Cerebellar nuclear complex (tissue), 1 donor: ENCODE results near the gene PPFIBP2.

Experiments used
- DNase-seq, 2 experiments: peaks; one replicate each; lab custom pipeline; 2025; lab: John Stamatoyannopoulos, UW

The PPFIBP2 gene

DNA sequence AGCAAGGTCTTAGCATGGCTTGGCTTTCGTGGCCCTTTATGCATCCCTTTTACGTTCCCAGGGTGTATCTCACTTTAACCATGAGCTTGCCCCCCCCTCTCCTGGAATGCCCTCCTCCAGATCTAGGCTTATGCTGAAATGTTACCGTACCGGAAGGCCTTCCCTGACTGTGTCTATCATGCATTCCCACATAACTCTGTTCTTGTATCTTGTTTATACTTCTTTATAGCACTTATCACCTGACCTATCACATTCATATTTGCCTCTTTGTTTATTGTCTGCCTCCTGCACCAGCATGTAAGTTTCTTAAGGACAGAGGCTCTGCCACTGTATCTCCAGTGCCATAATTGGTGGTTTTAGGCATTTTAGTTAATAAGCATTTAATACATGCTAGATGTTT lies 38.9 kb downstream of the PPFIBP2 start:
- no peak for DNase-seq

- no peak for DNase-seq
Observed at GRCh38 chr11:7555052-7555699, 41.4 kb downstream of the PPFIBP2 start.

GRCh38 chr11:7558046-7558445 lies 44.2 kb downstream of the PPFIBP2 start:
- no peak for DNase-seq

GRCh38 chr11:7559398-7560283 lies 45.8 kb downstream of the PPFIBP2 start:
- DNase-seq = no peak

DNA sequence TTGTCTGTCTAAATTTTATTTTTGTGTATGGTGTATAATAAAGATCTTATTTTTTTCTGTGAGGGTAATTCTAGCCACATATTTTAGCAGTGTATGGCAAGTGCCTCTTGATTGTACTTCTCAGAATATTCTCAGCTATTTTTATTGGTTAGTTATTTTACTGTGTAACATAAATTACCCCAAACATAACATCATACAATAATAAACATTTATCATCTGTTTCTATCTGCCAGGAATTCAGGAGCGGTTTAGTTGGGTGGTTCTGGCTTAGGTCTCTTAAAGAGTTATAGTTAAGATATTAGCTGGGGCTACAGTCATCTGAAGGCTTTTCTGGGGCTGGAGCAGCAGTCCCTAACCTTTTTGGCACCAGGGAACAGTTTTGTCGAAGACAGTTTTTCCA lies 47.8 kb downstream of the PPFIBP2 start:
- DNase-seq = no peak

GRCh38 chr11:7563281-7563680 lies 49.5 kb downstream of the PPFIBP2 start:
- no peak for DNase-seq

DNA sequence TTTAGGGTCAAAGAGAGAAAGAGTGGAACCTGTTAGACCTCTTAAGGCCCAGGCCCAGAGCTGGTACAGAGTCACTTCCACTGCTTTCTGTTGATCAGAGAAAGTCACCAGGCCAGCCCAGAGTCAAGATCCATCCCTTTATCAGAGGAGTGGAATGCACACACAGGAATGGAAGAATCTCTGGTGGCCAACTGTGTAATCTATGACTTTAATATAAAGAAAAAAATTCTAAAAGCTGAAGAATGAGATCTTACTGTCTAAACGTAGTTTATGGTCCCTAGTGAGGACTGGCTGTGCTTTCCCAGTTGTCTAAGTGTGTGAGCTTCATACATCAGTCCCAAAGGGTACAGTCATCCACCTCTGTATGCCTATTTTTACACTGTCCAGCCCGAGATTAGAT lies 51.0 kb downstream of the PPFIBP2 start:
- no peak for DNase-seq

DNA sequence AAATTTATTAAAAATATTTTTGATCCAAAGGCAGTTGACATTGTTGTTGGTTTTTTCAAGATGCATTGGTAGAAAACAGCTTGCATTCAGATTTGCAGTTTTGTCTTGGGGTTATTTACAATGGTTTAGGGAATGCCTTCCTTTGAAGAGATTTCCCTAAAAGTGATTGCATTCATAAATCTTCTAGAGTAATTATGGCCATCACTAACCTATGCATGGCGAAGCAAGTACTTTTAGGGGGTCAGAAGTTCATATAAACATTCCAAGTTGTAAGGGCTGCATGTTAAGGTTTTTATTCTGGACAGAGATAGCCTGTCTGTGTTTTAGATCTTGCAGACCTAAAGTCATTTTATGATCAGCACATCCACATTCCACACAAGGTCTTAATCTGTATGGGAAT lies 53.5 kb downstream of the PPFIBP2 start:
- DNase-seq = no peak

DNA sequence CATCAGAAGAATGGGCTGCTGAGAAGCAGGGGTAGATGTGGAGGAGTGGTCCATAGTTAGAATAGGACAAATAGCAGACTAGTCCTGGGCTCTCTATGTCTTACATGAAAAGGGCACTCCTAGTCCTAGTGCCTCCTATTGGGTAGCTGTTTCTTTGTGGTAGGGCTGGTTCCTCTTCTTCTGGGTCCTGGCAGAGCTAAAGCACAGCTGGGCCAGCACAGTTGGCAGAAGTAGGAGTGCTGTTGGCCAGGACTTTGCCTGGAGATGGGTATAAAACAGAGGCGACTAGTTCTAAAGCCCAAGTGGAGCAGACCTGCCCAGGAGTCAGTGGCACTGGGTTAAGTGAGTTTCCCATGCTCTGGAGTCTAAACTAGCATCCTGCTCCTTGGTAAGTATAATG lies 55.2 kb downstream of the PPFIBP2 start:
- no peak for DNase-seq

- no peak for DNase-seq
Observed at GRCh38 chr11:7570241-7570640, 56.4 kb downstream of the PPFIBP2 start.

DNA sequence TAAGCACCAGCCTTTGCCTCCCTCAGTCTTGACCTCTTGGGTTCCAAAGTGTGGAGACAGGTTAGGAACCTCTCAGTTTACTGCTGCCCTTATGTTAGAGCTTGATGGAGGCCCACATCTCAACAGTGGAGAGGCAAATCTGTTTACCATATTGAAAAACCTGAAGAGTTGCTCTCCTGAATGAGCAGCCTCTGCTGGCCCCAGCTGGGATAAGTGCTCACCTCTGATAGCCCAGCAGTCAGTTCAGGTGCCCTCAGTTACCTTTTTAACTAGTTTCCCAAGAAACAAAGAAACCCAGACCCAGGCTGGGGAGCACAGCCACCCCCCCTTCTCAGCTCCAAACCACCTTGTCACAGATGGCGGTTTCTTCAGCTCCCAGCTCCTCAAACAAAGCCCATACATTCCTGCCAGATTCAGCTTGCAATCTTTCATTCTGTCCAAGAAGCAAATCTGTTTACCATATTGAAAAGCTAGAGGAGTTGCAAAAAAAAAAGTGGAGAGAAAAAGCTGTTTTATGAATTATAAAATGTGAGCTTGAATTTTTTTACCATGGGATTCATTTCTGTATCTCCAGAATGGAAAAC lies 57.2 kb downstream of the PPFIBP2 start:
- DNase-seq = no peak

GRCh38 chr11:7571640-7572000 lies 57.8 kb downstream of the PPFIBP2 start:
- DNase-seq = peak in 1 of 2 experiments; percentile 22

GRCh38 chr11:7572001-7572712 lies 58.4 kb downstream of the PPFIBP2 start:
- DNase-seq = no peak

DNA sequence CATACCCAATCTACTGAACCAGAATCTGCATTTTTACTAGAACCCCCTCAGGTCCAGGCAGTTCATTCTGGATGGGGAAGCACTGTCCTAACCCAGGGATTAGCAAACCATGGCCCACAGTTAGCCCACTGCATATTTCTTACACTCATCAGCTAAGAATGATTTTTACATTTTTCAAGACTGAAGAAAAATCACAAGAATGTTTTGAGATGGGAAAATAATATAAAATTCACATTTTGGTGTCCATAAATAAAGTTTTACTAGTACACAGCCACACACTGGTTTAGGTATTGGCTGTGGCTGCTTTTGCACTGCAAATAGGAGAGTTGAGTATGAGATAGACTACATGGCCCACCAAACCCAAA lies 59.4 kb downstream of the PPFIBP2 start:
- DNase-seq = no peak

DNA sequence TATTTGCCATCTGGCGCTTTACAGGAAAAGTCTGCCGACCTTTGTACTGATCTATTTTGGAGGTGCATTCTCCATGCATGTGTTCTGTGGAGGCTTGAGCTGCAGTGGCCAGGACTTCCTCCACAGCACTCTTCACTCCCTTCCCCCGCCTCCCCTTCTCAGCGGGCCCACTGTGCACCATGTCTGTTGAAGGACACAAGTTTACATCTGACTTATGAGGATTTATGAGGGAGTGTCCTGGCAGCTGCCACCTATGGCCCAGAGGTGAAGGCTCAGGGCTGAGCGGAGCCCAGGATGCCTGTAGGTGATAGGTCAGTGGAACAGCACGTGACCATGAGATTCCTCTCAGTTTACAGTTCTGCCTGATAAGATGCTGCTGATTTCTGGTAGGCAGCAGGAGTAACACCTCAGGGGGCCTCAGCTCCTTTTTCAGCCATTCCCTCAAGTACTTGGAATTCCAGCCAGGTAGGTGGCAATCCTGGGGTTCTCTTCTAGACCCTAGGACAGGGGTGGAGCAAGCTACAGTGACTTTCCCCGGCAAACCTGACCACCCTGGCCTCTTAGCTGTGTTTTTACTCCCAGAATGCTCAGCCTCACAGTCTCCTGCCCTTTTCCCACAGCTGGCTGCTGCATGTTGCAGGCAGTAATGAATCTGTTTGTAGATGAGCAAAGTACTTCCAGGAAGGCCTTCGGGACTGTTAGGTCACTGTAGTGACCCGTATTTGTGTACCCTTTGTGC lies 59.9 kb downstream of the PPFIBP2 start:
- DNase-seq = no peak

DNA sequence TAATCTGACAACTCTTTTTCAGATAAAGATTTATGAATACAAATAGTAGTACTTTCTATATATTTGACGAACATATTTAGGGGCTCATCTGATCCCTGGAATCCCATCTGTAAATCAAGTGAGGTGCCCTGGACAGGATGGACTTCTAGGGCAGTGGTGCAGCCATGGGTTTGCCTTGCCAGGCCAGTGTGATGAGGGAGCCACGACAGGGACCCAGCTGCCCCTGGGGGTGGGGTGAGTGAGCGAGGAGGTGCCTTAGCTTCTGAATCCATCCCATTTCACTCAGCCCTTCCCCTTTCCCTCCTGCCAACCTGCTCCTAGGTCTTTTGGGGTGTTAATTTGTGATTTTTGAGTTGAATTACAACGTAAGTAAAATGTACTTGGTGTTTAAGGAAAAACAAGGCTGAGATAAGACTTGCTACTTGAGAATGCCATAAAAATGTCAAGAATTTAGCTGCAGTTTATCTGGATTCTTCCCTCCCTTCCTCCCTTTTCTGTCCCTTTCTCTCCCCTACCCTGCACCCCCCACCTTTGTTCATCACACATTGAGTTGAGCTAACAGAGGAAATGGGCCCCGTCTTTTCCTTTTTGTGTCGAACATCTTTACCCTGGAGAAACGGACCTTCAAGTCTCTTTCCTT lies 60.8 kb downstream of the PPFIBP2 start:
- no peak for DNase-seq

DNA sequence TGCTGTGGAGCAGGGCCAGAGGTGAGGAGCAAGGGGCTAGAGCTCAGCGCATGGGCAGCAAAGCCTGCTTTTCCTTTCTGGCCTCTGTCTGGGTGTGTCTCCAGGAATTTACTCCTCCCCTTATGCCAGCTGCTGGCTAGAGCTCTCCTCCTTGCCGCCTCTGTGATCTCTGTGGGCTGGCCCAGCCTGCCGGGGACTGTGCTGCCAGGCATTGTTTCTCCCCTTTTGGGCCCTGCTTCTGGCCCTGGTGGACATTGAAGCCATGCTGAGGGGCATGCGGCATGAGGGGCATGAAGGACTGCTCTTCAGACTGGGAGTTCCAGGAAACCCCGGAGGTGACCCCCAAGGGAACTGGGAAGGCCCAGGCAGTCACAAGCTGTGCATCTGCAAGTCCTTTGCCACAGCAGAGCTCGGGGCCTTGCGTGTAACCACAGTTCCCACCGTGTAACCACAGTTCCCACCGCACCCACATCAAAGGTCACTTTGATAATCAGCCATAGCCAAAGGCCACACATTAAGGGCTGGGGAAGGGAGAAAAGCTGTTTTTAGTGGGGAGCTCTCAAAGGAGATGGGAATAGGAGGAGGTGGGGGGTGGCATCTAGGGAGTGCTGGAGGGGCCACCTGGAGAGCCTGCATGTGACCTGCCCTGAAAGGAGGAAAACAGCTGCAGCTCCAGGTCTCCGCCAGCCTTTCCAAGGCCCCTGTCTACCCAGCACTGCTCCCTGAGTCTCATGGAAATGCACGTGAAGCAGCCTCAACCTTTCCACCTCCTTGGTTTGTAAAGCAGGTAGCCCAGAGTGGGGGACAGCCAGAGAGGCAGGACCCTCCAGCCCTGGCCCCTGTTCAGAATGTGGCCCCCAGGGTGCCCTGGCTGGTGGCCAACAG lies 62.3 kb downstream of the PPFIBP2 start:
- no peak for DNase-seq

- no peak for DNase-seq
Observed at GRCh38 chr11:7576726-7577290, 63.0 kb downstream of the PPFIBP2 start.

- no peak for DNase-seq
Observed at GRCh38 chr11:7577291-7578190, 63.7 kb downstream of the PPFIBP2 start.
